ENCODE results near the gene CAV3.

DNA sequence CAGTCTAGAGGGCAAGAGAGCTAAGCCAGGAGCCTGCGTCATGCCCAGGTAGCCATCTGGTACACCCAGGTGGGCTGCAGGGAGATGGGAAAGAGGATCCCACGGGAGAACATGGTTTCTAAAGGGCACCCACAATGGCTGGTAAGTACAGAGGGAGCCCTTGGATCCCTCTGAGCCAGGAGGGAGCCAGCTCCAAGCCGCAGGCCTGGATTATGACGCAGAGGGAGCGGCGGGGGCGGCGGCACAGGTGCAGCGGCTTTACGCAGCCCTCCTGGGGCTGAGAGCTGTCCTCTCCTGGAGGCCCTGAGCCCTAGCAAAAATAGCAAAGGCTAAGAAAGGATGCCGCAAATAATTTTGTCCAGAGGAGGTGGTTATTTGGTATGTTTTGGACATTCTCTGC, 2.8 kb downstream of the CAV3 start:
- TF ChIP-seq, protein P1, sequence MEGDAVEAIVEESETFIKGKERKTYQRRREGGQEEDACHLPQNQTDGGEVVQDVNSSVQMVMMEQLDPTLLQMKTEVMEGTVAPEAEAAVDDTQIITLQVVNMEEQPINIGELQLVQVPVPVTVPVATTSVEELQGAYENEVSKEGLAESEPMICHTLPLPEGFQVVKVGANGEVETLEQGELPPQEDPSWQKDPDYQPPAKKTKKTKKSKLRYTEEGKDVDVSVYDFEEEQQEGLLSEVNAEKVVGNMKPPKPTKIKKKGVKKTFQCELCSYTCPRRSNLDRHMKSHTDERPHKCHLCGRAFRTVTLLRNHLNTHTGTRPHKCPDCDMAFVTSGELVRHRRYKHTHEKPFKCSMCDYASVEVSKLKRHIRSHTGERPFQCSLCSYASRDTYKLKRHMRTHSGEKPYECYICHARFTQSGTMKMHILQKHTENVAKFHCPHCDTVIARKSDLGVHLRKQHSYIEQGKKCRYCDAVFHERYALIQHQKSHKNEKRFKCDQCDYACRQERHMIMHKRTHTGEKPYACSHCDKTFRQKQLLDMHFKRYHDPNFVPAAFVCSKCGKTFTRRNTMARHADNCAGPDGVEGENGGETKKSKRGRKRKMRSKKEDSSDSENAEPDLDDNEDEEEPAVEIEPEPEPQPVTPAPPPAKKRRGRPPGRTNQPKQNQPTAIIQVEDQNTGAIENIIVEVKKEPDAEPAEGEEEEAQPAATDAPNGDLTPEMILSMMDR (IDR thresholded peaks at IDR 0.05; ENCODE audit: insufficient read depth, low read depth, low read length): no peak
- TF ChIP-seq EZH2 (IDR thresholded peaks at IDR 0.05; ENCODE audit: insufficient read depth, low read length): no peak
